Suprapubic skin (tissue), 4 donors: ENCODE measurements around the gene RAB44. TPM values are rescaled to one million over a fixed set of nuclear protein-coding genes. Genes with fewer than 3 reads are reported as not detected.

Experiments used
- DNase-seq, 2 donors: peaks; one replicate each; pipeline ENCODE4 v3.0.0-alpha.2; 2019; ENCODE audit warnings: low spot score in 2 of 2
- H3K27ac ChIP-seq: fragments of 200-600 bp; sonication (generic); one replicate; pipeline ENCODE4 v1.5.1; 2019
- H3K27me3 ChIP-seq: fragments of 200-600 bp; sonication (generic); one replicate; pipeline ENCODE4 v1.5.1; 2019
- H3K36me3 ChIP-seq: fragments of 200-600 bp; sonication (generic); one replicate; pipeline ENCODE4 v1.5.1; 2019
- H3K4me1 ChIP-seq: fragments of 200-600 bp; sonication (generic); one replicate; pipeline ENCODE4 v1.5.1; 2019
- H3K4me3 ChIP-seq: fragments of 200-600 bp; sonication (generic); one replicate; pipeline ENCODE4 v1.5.1; 2019; ENCODE audit warnings: mild to moderate bottlenecking
- H3K9me3 ChIP-seq: fragments of 200-600 bp; sonication (generic); one replicate; pipeline ENCODE4 v1.5.1; 2019
- CTCF ChIP-seq, 2 donors: fragments of 200-600 bp in 1 of 2; fragments of 450-650 bp in 1 of 2; sonication (generic) in 1 of 2; IDR thresholded peaks; one replicate each; pipeline ENCODE4 v1.5.1; 2016 to 2019; ENCODE audit warnings: antibody characterized with exemption in 2 of 2, mild to moderate bottlenecking in 1 of 2, moderate library complexity in 1 of 2
- EP300 ChIP-seq: sonication (generic); formaldehyde crosslinking; IDR thresholded peaks from one replicate; pipeline ENCODE4 v1.6.1; 2017; ENCODE audit warnings: antibody characterized with exemption
- POLR2A ChIP-seq, 2 donors: fragments of 450-650 bp; IDR thresholded peaks; one replicate each; pipeline ENCODE4 v1.6.1; 2017; ENCODE audit warnings: antibody characterized with exemption in 2 of 2, mild to moderate bottlenecking in 2 of 2, moderate library complexity in 2 of 2
- POLR2AphosphoS5 ChIP-seq, 3 donors: sonication (generic); formaldehyde crosslinking; IDR thresholded peaks; one replicate each; pipeline ENCODE4 v1.6.1; 2017; ENCODE audit warnings: antibody characterized with exemption in 3 of 3
- WGBS: methylation state at CpG from one replicate; pipeline ENCODE4 v1.1.5; 2018; 5-methylcytosine and 5-hydroxymethylcytosine counted together
- total RNA-seq, 4 donors: library from RNA; depleted of rRNA; stranded (reverse); fragments of >200 nt; gene quantifications; one replicate each; pipeline ENCODE4 v1.1.0, GENCODE V29; 2016

The RAB44 gene
- total RNA-seq, 4 donors from 2014 or later: 0.16 to 1.1 (median 0.17) TPM; not detected in 1

GRCh38 chr6:36724514-36725390, 27.1 kb downstream of the RAB44 start:
- Histone ChIP-seq H3K36me3 (no peaks in the 10 kb centered on the region), H3K4me1 (peaks cover 16% of the 10 kb centered on the region), H3K27ac (no peak overlapping the region), H3K27me3 (no peaks in the 10 kb centered on the region), H3K9me3 (no peaks in the 10 kb centered on the region), H3K4me3 (no peak overlapping the region)
- no peak for DNase-seq
- TF ChIP-seq CTCF (IDR thresholded peaks at IDR 0.05): peak in 1 of 2 donors; percentile 40
- TF ChIP-seq EP300: no peak
- WGBS: 62% methylated on average over 13 of the region's 13 CpGs

DNA sequence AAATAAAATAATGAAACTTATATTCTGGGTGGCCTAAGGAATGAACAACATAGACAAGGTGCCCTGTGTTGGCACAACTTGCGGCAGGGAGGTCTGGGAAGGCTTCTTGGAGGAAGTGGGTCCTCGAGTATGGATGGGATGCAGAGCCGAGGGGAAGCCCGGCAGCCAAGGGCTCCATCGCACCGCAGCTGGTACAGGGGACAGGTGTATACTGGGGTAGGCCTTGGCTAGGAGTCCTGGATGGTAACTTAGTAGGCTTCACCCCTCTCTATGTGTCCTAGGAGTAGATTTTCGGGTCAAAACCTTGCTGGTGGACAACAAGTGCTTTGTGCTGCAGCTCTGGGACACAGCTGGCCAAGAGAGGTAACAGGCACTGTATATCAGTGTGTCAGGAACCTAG, 28.0 kb downstream of the RAB44 start:
- 86% methylated on average over 7 of the region's 7 CpGs for WGBS
- TF ChIP-seq POLR2AphosphoS5 (IDR thresholded peaks at IDR 0.05) (no peak), EP300 (no peak), POLR2A (IDR thresholded peaks at IDR 0.05) (no peak), CTCF (IDR thresholded peaks at IDR 0.05) (no peak)
- Histone ChIP-seq H3K9me3 (no peaks in the 10 kb centered on the region), H3K4me3 (no peak overlapping the region), H3K4me1 (peaks cover 16% of the 10 kb centered on the region), H3K36me3 (no peaks in the 10 kb centered on the region), H3K27ac (no peak overlapping the region), H3K27me3 (no peaks in the 10 kb centered on the region)
- no peak for DNase-seq

DNA sequence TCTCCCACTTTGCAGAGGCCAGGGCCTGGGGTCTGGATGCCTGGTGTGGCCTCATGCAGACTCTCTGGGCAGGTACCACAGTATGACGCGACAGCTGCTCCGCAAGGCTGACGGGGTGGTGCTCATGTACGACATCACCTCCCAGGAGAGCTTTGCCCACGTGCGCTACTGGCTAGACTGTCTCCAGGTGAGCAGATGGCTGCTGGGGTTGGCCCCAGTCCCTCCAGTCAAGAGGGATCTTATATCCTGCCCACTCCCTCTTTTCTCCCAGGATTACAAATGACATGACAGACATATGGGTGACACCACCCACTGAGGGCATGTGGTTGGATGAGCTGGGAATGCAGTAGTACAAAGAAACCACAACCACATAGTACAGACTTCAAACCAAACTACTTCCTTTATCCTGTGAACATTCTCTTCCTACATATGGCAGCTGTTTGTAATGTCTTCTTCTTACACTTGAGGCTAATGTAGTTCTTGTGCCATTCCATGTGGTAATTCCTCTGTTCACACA, 29.9 kb downstream of the RAB44 start:
- no peak for DNase-seq
- H3K4me3 ChIP-seq: no peak overlapping the region
- no peaks in the 10 kb centered on the region for H3K36me3 ChIP-seq
- H3K9me3 ChIP-seq: no peaks in the 10 kb centered on the region
- TF ChIP-seq POLR2A (IDR thresholded peaks at IDR 0.05): no peak
- no peak for TF ChIP-seq EP300
- H3K27me3 ChIP-seq: no peaks in the 10 kb centered on the region
- H3K27ac ChIP-seq: no peak overlapping the region
- 87% methylated on average over 7 of the region's 7 CpGs for WGBS
- peaks cover 10% of the 10 kb centered on the region for H3K4me1 ChIP-seq

- TF ChIP-seq CTCF (IDR thresholded peaks at IDR 0.05) (no peak), POLR2AphosphoS5 (IDR thresholded peaks at IDR 0.05) (no peak), EP300 (no peak), POLR2A (IDR thresholded peaks at IDR 0.05) (no peak)
- Histone ChIP-seq H3K9me3 (no peaks in the 10 kb centered on the region), H3K36me3 (no peaks in the 10 kb centered on the region), H3K4me1 (peaks cover 7% of the 10 kb centered on the region), H3K27me3 (no peaks in the 10 kb centered on the region), H3K27ac (no peak overlapping the region), H3K4me3 (no peak overlapping the region)
- 79% methylated on average over 11 of the region's 11 CpGs for WGBS
- no peak for DNase-seq
Observed at GRCh38 chr6:36728289-36729160, 30.9 kb downstream of the RAB44 start.

DNA sequence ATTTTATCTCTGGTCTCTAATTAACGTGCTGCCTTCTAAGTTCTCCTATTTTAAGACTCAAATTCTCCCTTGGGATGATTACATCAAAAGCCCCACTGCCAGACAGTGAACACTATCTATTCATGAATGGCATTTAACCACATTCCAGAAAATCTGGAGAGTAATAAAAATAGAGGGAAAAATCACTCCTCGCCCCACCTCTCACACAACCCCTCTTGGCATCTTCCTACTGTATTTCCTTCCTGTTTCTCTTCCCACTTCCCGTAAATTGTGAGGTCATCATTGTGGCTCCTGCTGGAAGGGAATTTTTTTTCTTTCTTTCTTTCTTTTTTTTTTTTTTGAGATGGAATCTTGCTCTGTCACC, 31.5 kb downstream of the RAB44 start:
- peaks cover 7% of the 10 kb centered on the region for H3K4me1 ChIP-seq
- no peaks in the 10 kb centered on the region for H3K9me3 ChIP-seq
- no peak overlapping the region for H3K4me3 ChIP-seq
- TF ChIP-seq CTCF (IDR thresholded peaks at IDR 0.05) (no peak), POLR2A (IDR thresholded peaks at IDR 0.05) (no peak), EP300 (no peak), POLR2AphosphoS5 (IDR thresholded peaks at IDR 0.05) (no peak)
- no peaks in the 10 kb centered on the region for H3K27me3 ChIP-seq
- DNase-seq: no peak
- no peak overlapping the region for H3K27ac ChIP-seq
- WGBS: 39% methylated on average over 3 of the region's 3 CpGs
- H3K36me3 ChIP-seq: no peaks in the 10 kb centered on the region
